Measurements from ENCODE around the gene SNAP91.
A peak's percentile ranks its signal among the peaks of the same experiment; 100 is the strongest.
"Not testable (repeated sequence)": the region's sequence is repeated elsewhere in the genome, so short reads cannot be mapped to it uniquely, and the experiment has no call there.

The SNAP91 gene

GRCh38 chr6:83558975-83559374 lies 149.9 kb downstream of the SNAP91 start:
- TF ChIP-seq POLR2A (IDR thresholded peaks at IDR 0.05; ENCODE audit: low read depth, low read length) (no peak), POU2F2 (IDR thresholded peaks at IDR 0.05; ENCODE audit: low read depth, low read length) (no peak), SPI1 (IDR thresholded peaks at IDR 0.05; ENCODE audit: low read depth, low read length) (no peak), POLR2AphosphoS5 (IDR thresholded peaks at IDR 0.05; ENCODE audit: low read depth, low read length) (no peak), TAF1 (IDR thresholded peaks at IDR 0.05; ENCODE audit: low read depth, low read length) (no peak), PAX5 (IDR thresholded peaks at IDR 0.05; ENCODE audit: insufficient read depth, low read length, severe bottlenecking) (no peak)
- DNase-seq (ENCODE audit: insufficient read length, low spot score) (no peak), FAIRE-seq (no peak)

GRCh38 chr6:83556871-83557270 lies 152.0 kb downstream of the SNAP91 start:
- FAIRE-seq (no peak), DNase-seq (ENCODE audit: insufficient read length, low spot score) (no peak)
- TF ChIP-seq POU2F2 (IDR thresholded peaks at IDR 0.05; ENCODE audit: low read depth, low read length) (no peak), POLR2AphosphoS5 (IDR thresholded peaks at IDR 0.05; ENCODE audit: low read depth, low read length) (no peak), SPI1 (IDR thresholded peaks at IDR 0.05; ENCODE audit: low read depth, low read length) (no peak)

- FAIRE-seq; DNase-seq (ENCODE audit: insufficient read length, low spot score): not testable (repeated sequence)
These were observed 157.2 kb downstream of the SNAP91 start for GRCh38 chr6:83551748-83552147.

- not testable (repeated sequence) for FAIRE-seq; DNase-seq (ENCODE audit: insufficient read length, low spot score)
- peak; percentile 78 for TF ChIP-seq SPI1 (IDR thresholded peaks at IDR 0.05; ENCODE audit: low read depth, low read length)
These were observed 158.4 kb downstream of the SNAP91 start for GRCh38 chr6:83550482-83550881.

- no peak for DNase-seq (ENCODE audit: insufficient read length, low spot score)
- no peak for TF ChIP-seq POLR2A (IDR thresholded peaks at IDR 0.05; ENCODE audit: low read depth, low read length)
- TF ChIP-seq PAX5 (IDR thresholded peaks at IDR 0.05; ENCODE audit: insufficient read depth, low read length, severe bottlenecking), result no peak
- no peak for TF ChIP-seq POU2F2 (IDR thresholded peaks at IDR 0.05; ENCODE audit: low read depth, low read length)
- TF ChIP-seq TAF1 (IDR thresholded peaks at IDR 0.05; ENCODE audit: low read depth, low read length), result no peak
- TF ChIP-seq SPI1 (IDR thresholded peaks at IDR 0.05; ENCODE audit: low read depth, low read length), result no peak
- TF ChIP-seq POLR2AphosphoS5 (IDR thresholded peaks at IDR 0.05; ENCODE audit: low read depth, low read length), result no peak
- no peak for FAIRE-seq
These were observed 162.3 kb downstream of the SNAP91 start for GRCh38 chr6:83546636-83547035.

GRCh38 chr6:83539678-83540077 lies 169.2 kb downstream of the SNAP91 start:
- TF ChIP-seq SPI1 (IDR thresholded peaks at IDR 0.05; ENCODE audit: low read depth, low read length), result no peak
- no peak for TF ChIP-seq TAF1 (IDR thresholded peaks at IDR 0.05; ENCODE audit: low read depth, low read length)
- no peak for TF ChIP-seq POLR2A (IDR thresholded peaks at IDR 0.05; ENCODE audit: low read depth, low read length)
- TF ChIP-seq PAX5 (IDR thresholded peaks at IDR 0.05; ENCODE audit: insufficient read depth, low read length, severe bottlenecking), result no peak
- no peak for TF ChIP-seq POU2F2 (IDR thresholded peaks at IDR 0.05; ENCODE audit: low read depth, low read length)
- no peak for TF ChIP-seq POLR2AphosphoS5 (IDR thresholded peaks at IDR 0.05; ENCODE audit: low read depth, low read length)
- no peak for FAIRE-seq
- DNase-seq (ENCODE audit: insufficient read length, low spot score), result no peak

- DNase-seq (ENCODE audit: insufficient read length, low spot score) (no peak), FAIRE-seq (no peak)
- TF ChIP-seq TAF1 (IDR thresholded peaks at IDR 0.05; ENCODE audit: low read depth, low read length) (no peak), SPI1 (IDR thresholded peaks at IDR 0.05; ENCODE audit: low read depth, low read length) (no peak), POLR2A (IDR thresholded peaks at IDR 0.05; ENCODE audit: low read depth, low read length) (no peak), POU2F2 (IDR thresholded peaks at IDR 0.05; ENCODE audit: low read depth, low read length) (no peak), POLR2AphosphoS5 (IDR thresholded peaks at IDR 0.05; ENCODE audit: low read depth, low read length) (no peak), PAX5 (IDR thresholded peaks at IDR 0.05; ENCODE audit: insufficient read depth, low read length, severe bottlenecking) (no peak)
These were observed 172.0 kb downstream of the SNAP91 start for GRCh38 chr6:83536647-83537589.

- TF ChIP-seq TAF1 (IDR thresholded peaks at IDR 0.05; ENCODE audit: low read depth, low read length) (no peak), PAX5 (IDR thresholded peaks at IDR 0.05; ENCODE audit: insufficient read depth, low read length, severe bottlenecking) (no peak), POLR2A (IDR thresholded peaks at IDR 0.05; ENCODE audit: low read depth, low read length) (no peak), POLR2AphosphoS5 (IDR thresholded peaks at IDR 0.05; ENCODE audit: low read depth, low read length) (no peak), SPI1 (IDR thresholded peaks at IDR 0.05; ENCODE audit: low read depth, low read length) (no peak), POU2F2 (IDR thresholded peaks at IDR 0.05; ENCODE audit: low read depth, low read length) (no peak)
- DNase-seq (ENCODE audit: insufficient read length, low spot score) (no peak), FAIRE-seq (peak; percentile 90)
These were observed 172.8 kb downstream of the SNAP91 start for GRCh38 chr6:83536034-83536646.

GRCh38 chr6:83518816-83519480 lies 190.0 kb downstream of the SNAP91 start:
- DNase-seq (ENCODE audit: insufficient read length, low spot score) (no peak), FAIRE-seq (no peak)
- no peak for TF ChIP-seq TAF1 (IDR thresholded peaks at IDR 0.05; ENCODE audit: low read depth, low read length)
- no peak for TF ChIP-seq POLR2A (IDR thresholded peaks at IDR 0.05; ENCODE audit: low read depth, low read length)
- no peak for TF ChIP-seq PAX5 (IDR thresholded peaks at IDR 0.05; ENCODE audit: insufficient read depth, low read length, severe bottlenecking)
- no peak for TF ChIP-seq SPI1 (IDR thresholded peaks at IDR 0.05; ENCODE audit: low read depth, low read length)
- TF ChIP-seq POU2F2 (IDR thresholded peaks at IDR 0.05; ENCODE audit: low read depth, low read length), result no peak
- TF ChIP-seq POLR2AphosphoS5 (IDR thresholded peaks at IDR 0.05; ENCODE audit: low read depth, low read length), result no peak

All from GM12891 (cell line).